Measurements from ENCODE around the gene RXRB. TPM values are rescaled to one million over a fixed set of nuclear protein-coding genes. Genes with fewer than 3 reads are reported as not detected.

The RXRB gene
- total RNA-seq, 2 experiments from 2014 or later = 42.9 to 45.0 TPM

GRCh38 chr6:33187809-33188208 lies 12.7 kb downstream of the RXRB start:
- peaks cover 11% of the 10 kb centered on the region for H3K9me3 Mint-ChIP-seq
- peaks cover 0 to 4% of the 10 kb centered on the region in 2 experiments for H3K9me3 ChIP-seq (ENCODE audit: control insufficient read depth in 1 of 2, insufficient read depth in 1 of 2, low read length in 2 of 2)
- peaks cover 31% of the 10 kb centered on the region for H3K4me1 Mint-ChIP-seq (ENCODE audit: low read depth)
- H3K27me3 ChIP-seq (ENCODE audit: control insufficient read depth in 1 of 2, insufficient read depth in 2 of 2, low read length in 2 of 2) = peaks cover 15 to 19% of the 10 kb centered on the region in 2 experiments
- no peak for DNase-seq
- ChIA-PET POLR2A (no interaction called here), CTCF (no interaction called here)
- ATAC-seq (ENCODE audit: poor library complexity) = no peak
- no peak overlapping the region for H3K4me3 ChIP-seq (ENCODE audit: low read length)
- H3K36me3 Mint-ChIP-seq (ENCODE audit: low read depth) = peaks cover 16% of the 10 kb centered on the region
- no peak overlapping the region for H3K27ac ChIP-seq (ENCODE audit: low read depth in 1 of 2, low read length in 2 of 2)
- TF ChIP-seq CTCF (IDR thresholded peaks at IDR 0.05) = no peak
- H3K36me3 ChIP-seq (ENCODE audit: insufficient read depth, low read length) = no peaks in the 10 kb centered on the region
- intact Hi-C loops (cut with DNase I, micrococcal nuclease) = no loop called here
- H3K4me1 ChIP-seq (ENCODE audit: insufficient read depth, low read length) = peaks cover 37% of the 10 kb centered on the region
- no peak overlapping the region for H3K4me3 Mint-ChIP-seq
- H3K27me3 Mint-ChIP-seq = peaks cover 57% of the 10 kb centered on the region
- H3K27ac Mint-ChIP-seq = no peak overlapping the region

- H3K9me3 ChIP-seq (ENCODE audit: control insufficient read depth in 1 of 2, insufficient read depth in 1 of 2, low read length in 2 of 2) = peaks cover 0 to 4% of the 10 kb centered on the region in 2 experiments
- H3K4me3 Mint-ChIP-seq = no peak overlapping the region
- peaks cover 25% of the 10 kb centered on the region for H3K4me1 Mint-ChIP-seq (ENCODE audit: low read depth)
- H3K4me3 ChIP-seq (ENCODE audit: low read length) = no peak overlapping the region
- H3K36me3 Mint-ChIP-seq (ENCODE audit: low read depth) = peaks cover 16% of the 10 kb centered on the region
- peaks cover 2% of the 10 kb centered on the region in 2 experiments for H3K27me3 ChIP-seq (ENCODE audit: control insufficient read depth in 1 of 2, insufficient read depth in 2 of 2, low read length in 2 of 2)
- H3K27me3 Mint-ChIP-seq = peaks cover 42% of the 10 kb centered on the region
- no peak for TF ChIP-seq CTCF (IDR thresholded peaks at IDR 0.05)
- POLR2A ChIA-PET = no interaction called here
- peaks cover 13% of the 10 kb centered on the region for H3K9me3 Mint-ChIP-seq
- intact Hi-C loops (cut with DNase I, micrococcal nuclease) = no loop called here
- no peak overlapping the region for H3K27ac ChIP-seq (ENCODE audit: low read depth in 1 of 2, low read length in 2 of 2)
- DNase-seq = no peak
- H3K27ac Mint-ChIP-seq = no peak overlapping the region
- ATAC-seq (ENCODE audit: poor library complexity) = no peak
- H3K4me1 ChIP-seq (ENCODE audit: insufficient read depth, low read length) = peaks cover 24% of the 10 kb centered on the region
- no peaks in the 10 kb centered on the region for H3K36me3 ChIP-seq (ENCODE audit: insufficient read depth, low read length)
- CTCF ChIA-PET = interaction anchor here (1.1 kb wide), 1 partner anchor 63 kb away, joined by 3 read pairs; no protein-coding TSS in a partner anchor
These were observed 14.7 kb downstream of the RXRB start for GRCh38 chr6:33185654-33186187.

GRCh38 chr6:33185190-33185589 lies 15.3 kb downstream of the RXRB start:
- intact Hi-C loops (cut with DNase I, micrococcal nuclease) = no loop called here
- TF ChIP-seq CTCF (IDR thresholded peaks at IDR 0.05) = no peak
- Histone ChIP-seq H3K4me3 (ENCODE audit: low read length) (no peak overlapping the region), H3K4me1 (ENCODE audit: insufficient read depth, low read length) (peaks cover 24% of the 10 kb centered on the region), H3K27ac (ENCODE audit: low read depth in 1 of 2, low read length in 2 of 2) (no peak overlapping the region), H3K27me3 (ENCODE audit: control insufficient read depth in 1 of 2, insufficient read depth in 2 of 2, low read length in 2 of 2) (no peaks in the 10 kb centered on the region), H3K9me3 (ENCODE audit: control insufficient read depth in 1 of 2, insufficient read depth in 1 of 2, low read length in 2 of 2) (peaks cover 0 to 4% of the 10 kb centered on the region in 2 experiments), H3K36me3 (ENCODE audit: insufficient read depth, low read length) (no peaks in the 10 kb centered on the region)
- peaks cover 37% of the 10 kb centered on the region for H3K27me3 Mint-ChIP-seq
- no peak overlapping the region for H3K27ac Mint-ChIP-seq
- no peak overlapping the region for H3K4me3 Mint-ChIP-seq
- DNase-seq = no peak
- peaks cover 13% of the 10 kb centered on the region for H3K9me3 Mint-ChIP-seq
- peaks cover 25% of the 10 kb centered on the region for H3K4me1 Mint-ChIP-seq (ENCODE audit: low read depth)
- CTCF ChIA-PET = no interaction called here
- H3K36me3 Mint-ChIP-seq (ENCODE audit: low read depth) = peaks cover 16% of the 10 kb centered on the region
- POLR2A ChIA-PET = no interaction called here
- no peak for ATAC-seq (ENCODE audit: poor library complexity)
